Mucosa of rectum (tissue), 2 donors: ENCODE data around the gene KDM5B.
A peak's percentile ranks its signal among the peaks of the same experiment; 100 is the strongest.

Experiments
- H3K27ac ChIP-seq, 2 donors: one replicate each; pipeline ENCODE4 v1.7.0; 2013; ENCODE audit warnings: inconsistent platforms in 2 of 2, low read depth in 2 of 2, low read length in 2 of 2
- H3K27me3 ChIP-seq, 2 donors: one replicate each; pipeline ENCODE4 v1.7.0; 2013; ENCODE audit warnings: low read length in 2 of 2; ENCODE audit not compliant: control insufficient read depth in 2 of 2, insufficient read depth in 2 of 2
- H3K36me3 ChIP-seq, 2 donors: one replicate each; pipeline ENCODE4 v1.7.0; 2013; ENCODE audit warnings: low read length in 2 of 2; ENCODE audit not compliant: control insufficient read depth in 2 of 2, insufficient read depth in 2 of 2
- H3K4me1 ChIP-seq, 2 donors: one replicate each; pipeline ENCODE4 v1.7.0; 2013; ENCODE audit warnings: low read length in 2 of 2, mild to moderate bottlenecking in 1 of 2; ENCODE audit not compliant: control insufficient read depth in 2 of 2, insufficient read depth in 2 of 2
- H3K4me3 ChIP-seq, 2 donors: one replicate each; pipeline ENCODE4 v1.7.0; 2013; ENCODE audit warnings: low read length in 2 of 2
- H3K9ac ChIP-seq, 2 donors: one replicate each; pipeline ENCODE4 v1.7.0; 2013; ENCODE audit warnings: low read length in 2 of 2, low read depth in 1 of 2, mild to moderate bottlenecking in 1 of 2
- H3K9me3 ChIP-seq, 2 donors: one replicate each; pipeline ENCODE4 v1.7.0; 2013; ENCODE audit warnings: low read length in 2 of 2; ENCODE audit not compliant: control insufficient read depth in 2 of 2
- donor health status: healthy.
- donor health status: Normal muscosa, but diverticular disease.

KDM5B gene

GRCh38 chr1:202805886-202806844, 2.1 kb downstream of the KDM5B start:
- Histone ChIP-seq H3K9ac (peak overlapping the region; percentile 81 to 93), H3K4me1 (peaks cover 5 to 21% of the 10 kb centered on the region in 2 donors), H3K4me3 (peak overlapping the region; percentile 86 to 96), H3K27ac (peak overlapping the region; percentile 90 to 92), H3K9me3 (no peaks in the 10 kb centered on the region), H3K27me3 (no peaks in the 10 kb centered on the region), H3K36me3 (no peaks in the 10 kb centered on the region)

- Histone ChIP-seq H3K9me3 (no peaks in the 10 kb centered on the region), H3K4me1 (peaks cover 5 to 17% of the 10 kb centered on the region in 2 donors), H3K27me3 (no peaks in the 10 kb centered on the region), H3K9ac (no peak overlapping the region), H3K27ac (no peak overlapping the region), H3K4me3 (no peak overlapping the region), H3K36me3 (no peaks in the 10 kb centered on the region)
Observed at GRCh38 chr1:202804126-202804525, 4.1 kb downstream of the KDM5B start.

GRCh38 chr1:202802998-202803932, 5.0 kb downstream of the KDM5B start:
- no peak overlapping the region for H3K27ac ChIP-seq

GRCh38 chr1:202802034-202802433, 6.2 kb downstream of the KDM5B start:
- Histone ChIP-seq H3K27me3 (no peaks in the 10 kb centered on the region), H3K4me1 (peaks cover 0 to 12% of the 10 kb centered on the region in 2 donors), H3K9ac (no peak overlapping the region)

More at GRCh38 chr1:202802998-202803932, 5.0 kb downstream of the KDM5B start:
- H3K9ac ChIP-seq = no peak overlapping the region
- no peaks in the 10 kb centered on the region for H3K27me3 ChIP-seq
- H3K9me3 ChIP-seq = no peaks in the 10 kb centered on the region
- peaks cover 0 to 12% of the 10 kb centered on the region in 2 donors for H3K4me1 ChIP-seq
- H3K36me3 ChIP-seq = peaks cover 0 to 2% of the 10 kb centered on the region in 2 donors
- no peak overlapping the region for H3K4me3 ChIP-seq

GRCh38 chr1:202801175-202801574, 7.0 kb downstream of the KDM5B start:
- peaks cover 0 to 8% of the 10 kb centered on the region in 2 donors for H3K4me1 ChIP-seq
- no peaks in the 10 kb centered on the region for H3K27me3 ChIP-seq
- H3K9ac ChIP-seq = no peak overlapping the region
- H3K4me3 ChIP-seq = no peak overlapping the region
- no peak overlapping the region for H3K27ac ChIP-seq
- H3K36me3 ChIP-seq = peaks cover 0 to 2% of the 10 kb centered on the region in 2 donors
- no peaks in the 10 kb centered on the region for H3K9me3 ChIP-seq

More at GRCh38 chr1:202802034-202802433, 6.2 kb downstream of the KDM5B start:
- Histone ChIP-seq H3K36me3 (peaks cover 0 to 2% of the 10 kb centered on the region in 2 donors), H3K4me3 (no peak overlapping the region), H3K27ac (no peak overlapping the region), H3K9me3 (no peaks in the 10 kb centered on the region)

- H3K4me3 ChIP-seq = no peak overlapping the region
Observed at GRCh38 chr1:202800742-202801141, 7.5 kb downstream of the KDM5B start.

GRCh38 chr1:202798792-202799331, 9.4 kb downstream of the KDM5B start:
- Histone ChIP-seq H3K27ac (no peak overlapping the region), H3K9ac (no peak overlapping the region), H3K9me3 (no peaks in the 10 kb centered on the region), H3K27me3 (no peaks in the 10 kb centered on the region), H3K4me3 (no peak overlapping the region), H3K4me1 (peaks cover 3 to 9% of the 10 kb centered on the region in 2 donors), H3K36me3 (peaks cover 0 to 2% of the 10 kb centered on the region in 2 donors)

More at GRCh38 chr1:202800742-202801141, 7.5 kb downstream of the KDM5B start:
- Histone ChIP-seq H3K27ac (no peak overlapping the region), H3K9me3 (no peaks in the 10 kb centered on the region), H3K4me1 (peaks cover 0 to 8% of the 10 kb centered on the region in 2 donors), H3K9ac (no peak overlapping the region), H3K36me3 (peaks cover 0 to 2% of the 10 kb centered on the region in 2 donors), H3K27me3 (no peaks in the 10 kb centered on the region)

GRCh38 chr1:202798260-202798659, 10.0 kb downstream of the KDM5B start:
- Histone ChIP-seq H3K9ac (no peak overlapping the region), H3K4me1 (peaks cover 3 to 9% of the 10 kb centered on the region in 2 donors), H3K27me3 (no peaks in the 10 kb centered on the region), H3K36me3 (peaks cover 0 to 2% of the 10 kb centered on the region in 2 donors), H3K27ac (no peak overlapping the region), H3K9me3 (no peaks in the 10 kb centered on the region), H3K4me3 (no peak overlapping the region)

GRCh38 chr1:202796670-202797069, 11.6 kb downstream of the KDM5B start:
- H3K36me3 ChIP-seq = peaks cover 0 to 2% of the 10 kb centered on the region in 2 donors
- peaks cover 3 to 11% of the 10 kb centered on the region in 2 donors for H3K4me1 ChIP-seq
- no peak overlapping the region for H3K27ac ChIP-seq
- no peak overlapping the region for H3K4me3 ChIP-seq
- no peak overlapping the region for H3K9ac ChIP-seq
- H3K27me3 ChIP-seq = no peaks in the 10 kb centered on the region
- H3K9me3 ChIP-seq = no peaks in the 10 kb centered on the region
